H1 (cell line): ENCODE data around the gene RBM25. TPM values are rescaled to one million over a fixed set of nuclear protein-coding genes. Genes with fewer than 3 reads are reported as not detected.

ENCODE experiments used
- CTCF ChIA-PET: fragments of 300-600 bp; sonication (Branson Sonifier 250); formaldehyde crosslinking; loops from one replicate; lab custom pipeline; 2021; ENCODE audit not compliant: partially characterized antibody; lab: Charles Lee
- POLR2A ChIA-PET: fragments of 300-600 bp; sonication (Branson Sonifier 250); formaldehyde crosslinking; loops from one replicate; lab custom pipeline; 2021; ENCODE audit warnings: inconsistent platforms; ENCODE audit not compliant: partially characterized antibody; lab: Charles Lee
- DNase-seq, 2 experiments: peaks; one replicate each; pipeline versions ENCODE4 v3.0.0 to v3.0.0-alpha.2; 2010 to 2022; ENCODE audit warnings: low spot score in 2 of 2, low read depth in 1 of 2, mixed read lengths in 1 of 2
- FAIRE-seq: peaks from 2 replicates; lab custom pipeline; 2011; peaks lifted over from hg19 to GRCh38; lab: Jason Lieb, UNC
- H2AFZ ChIP-seq: 2 replicates; pipeline ENCODE4 v1.8.1; 2012; ENCODE audit warnings: low read length, inconsistent platforms
- H2AK5ac ChIP-seq: 2 replicates; pipeline ENCODE4 v1.6.1; 2013; ENCODE audit warnings: low read depth, low read length
- H2BK120ac ChIP-seq: replicated peaks from 2 replicates; pipeline ENCODE3; 2013; ENCODE audit warnings: low read depth, low read length, inconsistent platforms
- H2BK12ac ChIP-seq: 2 replicates; pipeline ENCODE4 v1.6.1; 2013; ENCODE audit warnings: low read depth, low read length
- H2BK15ac ChIP-seq: 2 replicates; pipeline ENCODE4 v1.6.1; 2013; ENCODE audit warnings: low read length
- H2BK20ac ChIP-seq: 2 replicates; pipeline ENCODE4 v1.6.1; 2013; ENCODE audit warnings: low read length
- H2BK5ac ChIP-seq: 2 replicates; pipeline ENCODE4 v1.6.1; 2013; ENCODE audit warnings: low read depth, low read length
- H3K14ac ChIP-seq: 2 replicates; pipeline ENCODE4 v1.6.1; 2013; ENCODE audit warnings: inconsistent platforms; ENCODE audit not compliant: insufficient read length
- H3K18ac ChIP-seq: 2 replicates; pipeline ENCODE4 v1.6.1; 2013; ENCODE audit warnings: low read length; ENCODE audit errors: extremely low read depth
- H3K23ac ChIP-seq: 2 replicates; pipeline ENCODE4 v1.6.1; 2013; ENCODE audit warnings: inconsistent platforms; ENCODE audit not compliant: insufficient read length
- H3K23me2 ChIP-seq: 2 replicates; pipeline ENCODE4 v1.6.1; 2013; ENCODE audit warnings: low read depth, low read length
- H3K27ac ChIP-seq: 2 replicates; pipeline ENCODE4 v1.6.1; 2011; ENCODE audit warnings: low read depth, low read length, inconsistent platforms
- H3K27me3 ChIP-seq, 4 experiments: replicated peaks in 1 of 4; 1 replicate in 1 of 4; 2 replicates in 3 of 4; pipeline versions ENCODE4 v1.6.1 to v1.8.1; 2011 to 2013; ENCODE audit warnings: low read length in 3 of 4, mild to moderate bottlenecking in 3 of 4, inconsistent platforms in 2 of 4, mixed read lengths in 2 of 4, moderate library complexity in 1 of 4; ENCODE audit not compliant: control insufficient read depth in 3 of 4, insufficient read depth in 3 of 4; ENCODE audit errors: extremely low read depth in 1 of 4
- H3K36me3 ChIP-seq, 4 experiments: 2 replicates each; pipeline versions ENCODE4 v1.6.1 to v1.8.1; 2011 to 2013; ENCODE audit warnings: mild to moderate bottlenecking in 4 of 4, low read length in 3 of 4, moderate library complexity in 2 of 4, control low read depth in 1 of 4, inconsistent platforms in 1 of 4; ENCODE audit not compliant: insufficient read depth in 4 of 4, control insufficient read depth in 2 of 4
- H3K4ac ChIP-seq: replicated peaks from 2 replicates; pipeline ENCODE3; 2013; ENCODE audit warnings: low read length, low read depth, mixed read lengths, inconsistent platforms; ENCODE audit not compliant: insufficient read length
- H3K4me1 ChIP-seq, 4 experiments: replicated peaks in 1 of 4; 1 replicate in 1 of 4; 2 replicates in 3 of 4; pipeline versions ENCODE4 v1.6.1 to v1.8.1; 2011 to 2013; ENCODE audit warnings: low read length in 3 of 4, inconsistent platforms in 2 of 4, mixed read lengths in 1 of 4; ENCODE audit not compliant: insufficient read depth in 4 of 4, control insufficient read depth in 3 of 4
- H3K4me2 ChIP-seq, 2 experiments: 2 replicates each; pipeline versions ENCODE4 v1.6.1 to v1.8.1; 2011 to 2013; ENCODE audit warnings: low read depth in 2 of 2, low read length in 2 of 2, control low read depth in 1 of 2, inconsistent platforms in 1 of 2, mild to moderate bottlenecking in 1 of 2; ENCODE audit not compliant: insufficient read depth in 1 of 2
- H3K4me3 ChIP-seq, 4 experiments: fragments of 200-600, 300-600 bp in 1 of 4; sonication (generic), shearing (Covaris generic), sonication (Bioruptor Twin) in 1 of 4; 2 replicates each; pipeline versions ENCODE4 v1.5.1 to v1.8.1; 2011 to 2016; ENCODE audit warnings: low read length in 4 of 4, low read depth in 3 of 4, control low read depth in 2 of 4, inconsistent platforms in 2 of 4, mild to moderate bottlenecking in 2 of 4, mixed read lengths in 1 of 4, moderate library complexity in 1 of 4; ENCODE audit not compliant: insufficient read depth in 2 of 4; ENCODE audit errors: extremely low read depth in 1 of 4
- H3K56ac ChIP-seq: replicated peaks from 2 replicates; pipeline ENCODE3; 2013; ENCODE audit warnings: low read depth, mild to moderate bottlenecking, mixed read lengths, low read length, inconsistent platforms; ENCODE audit not compliant: insufficient read length
- H3K79me1 ChIP-seq: 2 replicates; pipeline ENCODE4 v1.6.1; 2013; ENCODE audit warnings: low read depth, low read length, control low read depth
- H3K79me2 ChIP-seq, 2 experiments: 2 replicates each; pipeline versions ENCODE4 v1.6.1 to v1.8.1; 2012 to 2013; ENCODE audit warnings: low read length in 2 of 2, mild to moderate bottlenecking in 2 of 2, inconsistent platforms in 1 of 2; ENCODE audit not compliant: insufficient read depth in 2 of 2, control insufficient read depth in 1 of 2
- H3K9ac ChIP-seq, 4 experiments: replicated peaks in 1 of 4; 1 replicate in 1 of 4; 2 replicates in 3 of 4; pipeline versions ENCODE4 v1.6.1 to v1.8.1; 2011 to 2013; ENCODE audit warnings: low read depth in 3 of 4, low read length in 3 of 4, control low read depth in 2 of 4, mild to moderate bottlenecking in 2 of 4, moderate library complexity in 2 of 4, inconsistent platforms in 1 of 4; ENCODE audit errors: extremely low read depth in 1 of 4
- H3K9me3 ChIP-seq, 2 experiments: 2 replicates each; pipeline versions ENCODE4 v1.6.1 to v1.8.1; 2012 to 2013; ENCODE audit warnings: mild to moderate bottlenecking in 2 of 2, moderate library complexity in 2 of 2, control low read depth in 1 of 2, inconsistent platforms in 1 of 2, low read depth in 1 of 2, low read length in 1 of 2, mixed read lengths in 1 of 2; ENCODE audit not compliant: insufficient read depth in 2 of 2
- H4K20me1 ChIP-seq, 2 experiments: replicated peaks in 1 of 2; 2 replicates each; pipeline versions ENCODE3 to v1.8.1; 2011 to 2013; ENCODE audit warnings: inconsistent platforms in 2 of 2, low read length in 2 of 2, mild to moderate bottlenecking in 1 of 2; ENCODE audit not compliant: insufficient read depth in 2 of 2, control insufficient read depth in 1 of 2
- H4K5ac ChIP-seq: 2 replicates; pipeline ENCODE4 v1.6.1; 2013; ENCODE audit warnings: low read length, low read depth, mixed read lengths, inconsistent platforms; ENCODE audit not compliant: insufficient read length
- H4K8ac ChIP-seq: 2 replicates; pipeline ENCODE4 v1.8.0; 2013; ENCODE audit warnings: mild to moderate bottlenecking, moderate library complexity, low read length, inconsistent platforms; ENCODE audit not compliant: insufficient read depth; ENCODE audit errors: extremely low read depth
- H4K91ac ChIP-seq: replicated peaks from 2 replicates; pipeline ENCODE3; 2013; ENCODE audit warnings: low read length, mixed read lengths, inconsistent platforms; ENCODE audit not compliant: insufficient read length
- CTBP2 ChIP-seq: IDR thresholded peaks from 2 replicates; pipeline ENCODE4 v1.7.0; 2011; ENCODE audit warnings: borderline replicate concordance, mild to moderate bottlenecking, moderate library complexity, mixed read lengths, low read length; ENCODE audit not compliant: insufficient read depth, insufficient read length
- EGR1 ChIP-seq: IDR thresholded peaks from 2 replicates; pipeline ENCODE4 v1.6.1; 2011; ENCODE audit warnings: low read depth, low read length, borderline replicate concordance
- EZH2 ChIP-seq: fragments of 200-600 bp; sonication (generic); IDR thresholded peaks from 2 replicates; pipeline ENCODE4 v1.7.1; 2012; ENCODE audit warnings: low read depth, mild to moderate bottlenecking, moderate library complexity, low read length, inconsistent platforms; ENCODE audit not compliant: severe bottlenecking
- GABPA ChIP-seq: IDR thresholded peaks from 2 replicates; pipeline ENCODE4 v1.6.1; 2011; ENCODE audit warnings: mild to moderate bottlenecking, low read length, moderate library complexity, borderline replicate concordance; ENCODE audit not compliant: insufficient read depth
- POLR2A ChIP-seq, 2 experiments: IDR thresholded peaks; 1 replicate in 1 of 2; 2 replicates in 1 of 2; pipeline ENCODE4 v1.6.1; 2011; ENCODE audit warnings: low read depth in 2 of 2, low read length in 2 of 2, mild to moderate bottlenecking in 2 of 2; ENCODE audit errors: control extremely low read depth in 1 of 2
- POLR2AphosphoS5 ChIP-seq: IDR thresholded peaks from 2 replicates; pipeline ENCODE4 v1.6.1; 2011; ENCODE audit warnings: low read depth, low read length
- RAD21 ChIP-seq, 2 experiments: IDR thresholded peaks in 1 of 2; conservative IDR thresholded peaks in 1 of 2; 2 replicates each; pipeline ENCODE4 v1.6.1; 2011; ENCODE audit warnings: low read depth in 2 of 2, low read length in 2 of 2, improper control_type of control experiment in 1 of 2, inconsistent platforms in 1 of 2, mild to moderate bottlenecking in 1 of 2, moderate library complexity in 1 of 2
- RBBP5 ChIP-seq: IDR thresholded peaks from 2 replicates; pipeline ENCODE4 v1.7.1; 2012; ENCODE audit warnings: low read depth, mild to moderate bottlenecking, inconsistent platforms, low read length, moderate library complexity, borderline replicate concordance
- RFX5 ChIP-seq: IDR thresholded peaks from 2 replicates; pipeline ENCODE4 v1.6.1; 2011; ENCODE audit warnings: low read depth, low read length, improper control_type of control experiment, borderline replicate concordance
- SAP30 ChIP-seq: fragments of 300-600 bp; sonication (generic); IDR thresholded peaks from 2 replicates; pipeline ENCODE4 v1.7.1; 2012; ENCODE audit warnings: low read length, moderate library complexity, mild to moderate bottlenecking, inconsistent platforms; ENCODE audit not compliant: insufficient read depth, insufficient replicate concordance
- SP4 ChIP-seq: IDR thresholded peaks from 2 replicates; pipeline ENCODE4 v1.6.1; 2012; ENCODE audit warnings: low read length, inconsistent platforms
- TBP ChIP-seq: IDR thresholded peaks from 2 replicates; pipeline ENCODE4 v1.6.1; 2011; ENCODE audit warnings: low read depth, low read length, improper control_type of control experiment
- TEAD4 ChIP-seq: IDR thresholded peaks from 2 replicates; pipeline ENCODE4 v1.6.1; 2012; ENCODE audit warnings: low read depth, low read length, inconsistent platforms, mixed read lengths
- WGBS, 2 experiments: shearing (Covaris generic) in 1 of 2; methylation state at CpG; one replicate each; pipeline versions ENCODE4 v1.1.6 to v1.1.7; 2013 to 2015; ENCODE audit warnings: low lambda C conversion rate in 2 of 2, mixed read lengths in 2 of 2, inconsistent platforms in 1 of 2, low coverage in 1 of 2, missing lambda C conversion rate in 1 of 2; ENCODE audit not compliant: insufficient replicate concordance in 2 of 2, insufficient coverage in 1 of 2, insufficient read length in 1 of 2; ENCODE audit errors: extremely low coverage in 1 of 2, missing lambda C conversion rate in 1 of 2; 5-methylcytosine and 5-hydroxymethylcytosine counted together
- polyA plus RNA-seq, 7 experiments: library from polyadenylated mRNA; depleted of rRNA in 3 of 7; stranded (reverse) in 5 of 7; unstranded in 2 of 7; fragments of >200 nt in 5 of 7; fragments of 200-250 nt in 2 of 7; gene quantifications; 1 replicate in 5 of 7; 2 replicates in 1 of 7; 4 replicates in 1 of 7; pipeline versions ENCODE4 v1.2.1 to v1.2.3, GENCODE V29; 2011 to 2013; ENCODE audit warnings: missing spikeins in 2 of 7, mixed read lengths in 2 of 7
- total RNA-seq: library from RNA; stranded (reverse); fragmentation: NEBNext Ultra II Directional; extraction: Animal tissue kit (Norgen Biotek cat#: 25700); gene quantifications from 2 replicates; pipeline ENCODE4 v1.2.1, GENCODE V29; 2021

The RBM25 gene
- total and polyA plus RNA-seq, 2 of the 8 experiments (the other 6 are each of a cell fraction or from before 2014, with no cell fraction given), result 25.6 to 134 TPM

- no peak overlapping the region for H3K4ac ChIP-seq
- peaks cover 4 to 10% of the 10 kb centered on the region in 2 experiments for H4K20me1 ChIP-seq
- H2BK5ac ChIP-seq, result no peak overlapping the region
- no peak overlapping the region for H4K5ac ChIP-seq
- no peaks in the 10 kb centered on the region; the same call in none of the 2 replicates for H3K79me1 ChIP-seq
- no peaks in the 10 kb centered on the region for H3K27me3 ChIP-seq
- peak overlapping the region in 1 of 4 experiments; percentile 6; a peak in 1 of 8 replicates for H3K4me3 ChIP-seq
- no peak overlapping the region for H4K91ac ChIP-seq
- no peak overlapping the region for H2BK15ac ChIP-seq
- POLR2A ChIA-PET, result interaction anchor here (0.7 to 8.7 kb wide), 17 partner anchors 9 to 111 kb away, joined by 3 to 57 read pairs (median 3); partner anchors contain the start of genes PSEN1 and RBM25
- no peak overlapping the region for H2BK120ac ChIP-seq
- no peak overlapping the region for H3K56ac ChIP-seq
- no peak overlapping the region; the same call in 1 of the 2 replicates for H2BK12ac ChIP-seq
- H4K8ac ChIP-seq, result no peak overlapping the region
- 57% methylated on average over 5 of the region's 5 CpGs; no CpG with 5 or more reads in 1 of the 2 experiments for WGBS, 2 experiments
- no peak overlapping the region for H2BK20ac ChIP-seq
- H3K23ac ChIP-seq, result no peak overlapping the region
- H3K4me1 ChIP-seq, result peaks cover 3 to 18% (median 10%) of the 10 kb centered on the region in 4 experiments
- FAIRE-seq, result peak; percentile 19
- no peak overlapping the region for H3K18ac ChIP-seq
- H3K36me3 ChIP-seq, result peaks cover 0 to 26% (median 10%) of the 10 kb centered on the region in 4 experiments; a peak in 4 of 8 replicates
- peak overlapping the region; percentile 25 to 32; a peak in 3 of 4 replicates for H3K4me2 ChIP-seq
- no peaks in the 10 kb centered on the region for H3K9me3 ChIP-seq
- CTCF ChIA-PET, result interaction anchor here (1.2 to 1.9 kb wide), 2 partner anchors 11 to 170 kb away, joined by 4 to 9 read pairs; partner anchors contain the start of gene PSEN1
- H3K14ac ChIP-seq, result no peak overlapping the region
- no peak overlapping the region for H3K9ac ChIP-seq
- H2AK5ac ChIP-seq, result no peak overlapping the region
- no peaks in the 10 kb centered on the region for H3K79me2 ChIP-seq
- no peak overlapping the region for H2AFZ ChIP-seq
- H3K23me2 ChIP-seq, result no peaks in the 10 kb centered on the region
- no peak overlapping the region for H3K27ac ChIP-seq
- no peak for DNase-seq
- TF ChIP-seq POLR2AphosphoS5 (peak; percentile 59; the same call in 1 of the 2 replicates), RFX5 (no peak), SP4 (no peak), EZH2 (no peak), TBP (no peak), RAD21 (IDR thresholded peaks at IDR 0.05 in 1 of 2, conservative IDR thresholded peaks at IDR 0.05 in 1 of 2; ENCODE audit: low read depth in 2 of 2, low read length in 2 of 2) (no peak), GABPA (no peak), RBBP5 (no peak), CTBP2 (no peak), POLR2A (IDR thresholded peaks at IDR 0.05; ENCODE audit: control extremely low read depth in 1 of 2, low read depth in 2 of 2, low read length in 2 of 2) (peak in 1 of 2 experiments; percentile 7; a peak in 1 of 3 replicates), SAP30 (no peak), EGR1 (no peak), TEAD4 (no peak)
Measured at GRCh38 chr14:73125169-73125588, 66.8 kb downstream of the RBM25 start.
